GM19035 (cell line): ENCODE results near the gene LYPD5.
"Not testable (repeated sequence)": the region's sequence is repeated elsewhere in the genome, so short reads cannot be mapped to it uniquely, and the experiment has no call there.

ENCODE experiments used
- ATAC-seq: cut with Tn5 transposase; IDR thresholded peaks from one replicate; pipeline ENCODE4 v1.9.1; 2021; ENCODE audit not compliant: unreplicated experiment

The LYPD5 gene

DNA sequence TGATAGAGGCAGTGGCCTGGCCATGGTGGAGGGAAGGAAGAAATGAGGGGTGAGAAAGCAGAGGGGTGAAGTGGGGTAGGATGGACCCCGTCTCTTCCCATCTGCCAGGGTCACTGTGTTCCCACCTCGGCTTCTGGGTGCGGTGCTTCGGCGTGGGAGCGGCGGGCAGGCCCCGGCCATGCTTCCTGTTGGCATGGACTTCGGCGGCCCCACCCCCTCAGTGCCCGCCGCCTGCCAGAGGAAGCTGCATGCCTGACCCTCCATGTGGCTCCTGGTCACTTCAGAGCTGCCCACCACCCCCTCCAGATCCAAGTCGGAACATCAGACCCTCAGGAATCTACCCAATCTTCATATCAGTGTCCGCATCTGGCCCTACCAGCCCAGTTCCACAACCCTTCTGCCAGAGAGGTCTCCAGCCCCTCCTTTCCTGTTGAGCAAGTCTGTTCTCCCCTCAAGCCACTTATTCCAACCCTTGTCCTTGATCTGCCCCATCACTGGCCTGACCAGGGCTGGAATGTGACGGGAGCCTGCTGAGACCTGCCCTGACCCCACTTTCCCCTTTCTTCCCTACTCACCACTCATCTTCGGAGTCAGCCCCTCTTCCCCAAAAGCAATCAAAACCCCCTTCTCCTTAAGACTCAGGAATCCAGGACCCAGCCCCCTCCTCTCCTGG is 23.0 kb downstream of the LYPD5 start:
- ATAC-seq = no peak

GRCh38 chr19:43778651-43779050 is 23.6 kb downstream of the LYPD5 start:
- no peak for ATAC-seq

GRCh38 chr19:43777163-43777695 is 25.0 kb downstream of the LYPD5 start:
- no peak for ATAC-seq

GRCh38 chr19:43776286-43776685 is 26.0 kb downstream of the LYPD5 start:
- no peak for ATAC-seq

- no peak for ATAC-seq
These were observed 26.9 kb downstream of the LYPD5 start for GRCh38 chr19:43775299-43775890.

- not testable (repeated sequence) for ATAC-seq
These were observed 27.3 kb downstream of the LYPD5 start for GRCh38 chr19:43774940-43775258.

- ATAC-seq = no peak
These were observed 27.9 kb downstream of the LYPD5 start for GRCh38 chr19:43774103-43774939.

GRCh38 chr19:43773725-43774102 is 28.5 kb downstream of the LYPD5 start:
- ATAC-seq = no peak

DNA sequence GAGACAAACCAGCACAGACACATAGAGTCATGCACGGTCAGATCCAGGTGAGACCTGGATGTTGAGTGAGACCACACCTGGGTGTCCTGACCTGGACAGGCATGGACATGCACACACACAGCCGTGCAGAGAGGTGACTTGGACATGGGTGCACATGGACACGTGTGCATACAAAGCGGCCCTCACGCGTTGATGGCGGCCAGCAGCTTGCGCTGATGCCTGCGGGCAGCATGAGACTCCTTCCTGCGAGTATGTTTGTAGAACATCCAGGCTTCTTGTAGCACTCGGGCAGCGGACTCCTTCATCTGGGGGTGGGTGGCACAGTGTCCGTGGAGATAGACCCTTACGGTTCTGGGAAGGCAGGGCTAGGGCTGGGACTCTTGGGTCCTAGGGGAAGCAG is 33.0 kb downstream of the LYPD5 start:
- no peak for ATAC-seq

- no peak for ATAC-seq
These were observed 33.8 kb downstream of the LYPD5 start for GRCh38 chr19:43768273-43769050.

- no peak for ATAC-seq
These were observed 34.4 kb downstream of the LYPD5 start for GRCh38 chr19:43767818-43768217.

DNA sequence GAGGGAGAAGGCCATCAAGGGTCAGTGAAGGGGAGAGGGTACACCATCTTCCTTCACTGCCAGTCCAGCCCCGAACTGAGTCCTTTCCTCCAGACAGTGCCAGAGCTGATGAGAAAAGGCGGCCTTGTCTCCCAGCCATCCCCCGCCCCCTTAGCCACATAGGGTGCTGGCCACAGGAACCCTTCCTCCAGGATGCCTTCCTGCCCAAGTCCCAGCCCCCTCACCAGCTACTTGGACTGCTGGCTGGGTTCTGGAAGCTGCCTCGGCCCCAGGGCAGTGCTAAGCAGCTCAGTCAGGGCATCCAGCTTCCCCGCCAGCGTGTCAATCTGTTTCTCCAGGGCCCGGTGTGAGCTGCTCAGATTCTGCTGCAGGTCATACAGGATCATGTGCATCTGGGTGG is 34.9 kb downstream of the LYPD5 start:
- no peak for ATAC-seq

DNA sequence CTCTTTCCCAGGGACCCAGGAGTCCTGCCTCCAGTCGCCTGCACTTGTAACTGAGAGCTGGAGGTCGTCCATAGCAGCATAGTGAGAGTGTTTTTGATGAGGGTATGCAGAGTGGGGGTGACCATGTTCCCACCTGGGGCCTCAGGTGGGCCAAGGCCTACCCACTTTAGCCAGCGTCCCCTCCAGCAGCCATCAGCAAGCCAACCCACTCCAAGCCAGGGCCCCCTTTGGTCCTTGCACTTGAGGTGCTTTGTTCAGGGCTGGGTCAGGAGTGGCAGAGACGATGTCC is 35.5 kb downstream of the LYPD5 start:
- no peak for ATAC-seq

GRCh38 chr19:43765109-43765876 is 37.0 kb downstream of the LYPD5 start:
- peak; percentile 66 for ATAC-seq

DNA sequence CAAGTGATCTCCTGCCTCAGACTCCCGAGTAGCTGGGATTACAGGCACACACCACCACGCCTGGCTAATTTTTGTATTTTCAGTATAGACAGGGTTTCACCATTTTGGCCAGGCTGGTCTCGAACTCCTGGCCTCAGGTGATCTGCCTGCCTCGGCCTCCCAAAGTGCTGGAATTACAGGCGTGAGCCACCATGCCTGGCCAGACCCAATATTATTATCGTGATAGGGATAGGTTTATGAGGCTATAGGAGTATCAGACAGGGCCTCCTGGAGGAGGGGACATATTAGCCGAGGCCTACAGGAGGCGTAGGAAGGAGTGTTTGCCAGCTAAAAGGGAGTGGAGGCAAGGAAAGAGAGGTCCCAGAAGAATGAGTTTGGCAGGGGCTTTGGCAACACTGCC is 37.6 kb downstream of the LYPD5 start:
- ATAC-seq = not testable (repeated sequence)

GRCh38 chr19:43763473-43763939 is 38.7 kb downstream of the LYPD5 start:
- ATAC-seq = no peak

DNA sequence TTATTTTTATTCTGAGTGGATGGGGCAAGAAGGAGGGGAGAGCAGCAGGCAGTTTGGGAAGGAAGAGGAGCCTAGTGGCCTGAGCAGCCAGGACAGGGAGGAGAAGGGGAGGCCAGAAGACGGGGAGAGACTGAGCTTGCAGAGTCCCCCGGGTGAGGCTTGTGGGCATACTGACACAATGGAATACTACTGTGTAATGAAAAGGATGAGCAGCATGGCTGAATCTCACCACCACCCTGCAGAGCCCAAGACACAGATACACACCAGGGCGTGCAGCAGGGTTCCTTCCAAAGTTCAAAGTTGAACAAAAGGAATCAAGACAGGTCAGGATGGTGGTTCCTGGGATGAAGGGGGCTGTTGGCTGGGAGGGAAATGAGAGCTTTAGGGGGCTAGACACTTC is 39.4 kb downstream of the LYPD5 start:
- no peak for ATAC-seq

- no peak for ATAC-seq
These were observed 41.3 kb downstream of the LYPD5 start for GRCh38 chr19:43760941-43761340.

DNA sequence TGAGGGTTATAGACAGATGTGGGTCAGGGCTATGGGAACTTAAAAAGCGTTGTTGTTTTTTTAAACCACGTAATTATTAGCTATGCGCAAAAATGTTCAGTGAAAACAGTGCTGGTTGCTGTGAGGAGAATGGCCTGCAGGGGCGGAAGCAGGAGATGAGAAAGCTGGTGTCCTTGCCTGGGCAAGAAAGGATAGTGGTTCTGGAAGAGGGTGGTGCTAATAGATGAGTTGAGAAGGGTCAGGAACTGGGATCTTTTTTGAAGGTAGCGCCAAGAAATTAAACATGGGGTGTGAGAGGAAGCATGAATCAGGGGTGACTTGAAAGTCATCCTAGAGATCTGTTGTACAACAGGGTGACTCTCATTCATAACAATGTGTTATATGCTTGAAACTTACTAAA is 42.7 kb downstream of the LYPD5 start:
- ATAC-seq = no peak

DNA sequence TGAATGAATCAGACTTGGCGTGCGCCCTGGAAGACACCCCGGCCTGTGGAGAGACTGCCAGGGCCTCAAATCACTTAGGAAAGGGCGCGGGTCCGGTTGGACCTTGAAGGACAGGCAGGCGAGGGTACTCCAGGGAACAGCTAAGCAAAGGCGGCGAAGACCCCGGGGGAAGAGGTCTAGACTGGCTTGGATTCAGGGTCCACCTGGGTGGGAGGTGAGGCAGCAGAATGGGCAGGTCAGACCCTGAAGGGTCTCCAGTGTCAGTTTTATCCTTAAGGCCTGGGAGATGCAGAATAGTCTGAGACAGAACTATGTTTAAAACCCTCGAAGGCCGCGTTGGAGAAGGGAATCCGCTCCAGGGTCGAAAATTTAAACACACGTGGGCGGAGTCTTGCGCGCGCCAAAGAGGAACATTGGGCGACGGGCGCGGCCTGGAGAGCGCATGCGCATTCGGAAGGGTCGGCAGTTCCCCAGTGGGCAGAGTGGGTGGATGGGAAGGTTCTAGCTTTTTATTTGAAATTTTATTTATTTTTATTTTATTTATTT is 46.9 kb downstream of the LYPD5 start:
- ATAC-seq = peak; percentile 28
